Measurements from ENCODE around the gene STK31. TPM values are rescaled to one million over a fixed set of nuclear protein-coding genes. Genes with fewer than 3 reads are reported as not detected.
"Not testable (repeated sequence)": the region's sequence is repeated elsewhere in the genome, so short reads cannot be mapped to it uniquely, and the experiment has no call there.

STK31 gene
- total RNA-seq, 1 donor = 0.52 TPM

GRCh38 chr7:23751852-23752251 lies 41.8 kb downstream of the STK31 start:
- Histone ChIP-seq H3K9me3 (ENCODE audit: low read depth, low read length) (no peaks in the 10 kb centered on the region), H3K4me1 (ENCODE audit: insufficient read depth, low read length) (no peaks in the 10 kb centered on the region), H3K4me3 (ENCODE audit: low read length) (no peak overlapping the region), H3K27me3 (ENCODE audit: insufficient read depth, low read length) (no peaks in the 10 kb centered on the region)

GRCh38 chr7:23758839-23759238 lies 48.8 kb downstream of the STK31 start:
- not testable (repeated sequence) for H3K4me3 ChIP-seq (ENCODE audit: low read length); H3K27me3 ChIP-seq (ENCODE audit: insufficient read depth, low read length); H3K4me1 ChIP-seq (ENCODE audit: insufficient read depth, low read length); H3K9me3 ChIP-seq (ENCODE audit: low read depth, low read length)

DNA sequence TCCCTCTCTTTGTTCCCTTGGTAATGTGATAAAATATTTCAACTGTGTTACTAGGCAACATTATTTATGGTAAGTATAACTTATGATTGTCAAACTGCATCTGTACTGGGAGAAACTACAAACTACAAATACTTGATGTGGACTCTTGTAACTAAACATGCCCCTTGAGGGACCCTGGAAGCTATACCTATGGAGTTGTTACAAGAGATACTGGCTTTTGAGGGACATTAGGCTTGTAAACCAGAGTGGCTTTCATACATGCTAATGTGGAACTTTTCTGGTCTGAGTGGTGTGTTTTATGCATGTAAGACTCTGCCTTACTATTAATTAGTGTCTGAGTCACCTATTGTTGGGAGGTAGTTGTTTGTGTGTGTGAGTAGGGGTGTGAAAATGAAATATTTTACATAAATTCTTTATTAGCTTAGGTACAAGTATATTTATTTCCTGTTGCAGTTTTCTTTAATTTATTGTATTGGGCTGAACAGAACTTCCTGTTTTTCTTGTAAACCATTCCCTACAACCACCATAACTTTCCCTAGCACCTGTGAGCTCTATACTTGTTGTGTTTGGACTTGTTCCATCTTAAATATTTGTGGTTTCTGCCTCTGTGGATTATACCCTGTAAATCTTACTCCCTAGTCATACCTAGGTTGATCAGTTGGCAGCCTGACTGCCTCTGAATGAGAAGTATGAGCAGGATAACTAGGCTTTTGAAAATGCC lies 49.8 kb downstream of the STK31 start:
- Histone ChIP-seq H3K4me3 (ENCODE audit: low read length) (no peak overlapping the region), H3K9me3 (ENCODE audit: low read depth, low read length) (no peaks in the 10 kb centered on the region), H3K27me3 (ENCODE audit: insufficient read depth, low read length) (no peaks in the 10 kb centered on the region), H3K4me1 (ENCODE audit: insufficient read depth, low read length) (no peaks in the 10 kb centered on the region)

DNA sequence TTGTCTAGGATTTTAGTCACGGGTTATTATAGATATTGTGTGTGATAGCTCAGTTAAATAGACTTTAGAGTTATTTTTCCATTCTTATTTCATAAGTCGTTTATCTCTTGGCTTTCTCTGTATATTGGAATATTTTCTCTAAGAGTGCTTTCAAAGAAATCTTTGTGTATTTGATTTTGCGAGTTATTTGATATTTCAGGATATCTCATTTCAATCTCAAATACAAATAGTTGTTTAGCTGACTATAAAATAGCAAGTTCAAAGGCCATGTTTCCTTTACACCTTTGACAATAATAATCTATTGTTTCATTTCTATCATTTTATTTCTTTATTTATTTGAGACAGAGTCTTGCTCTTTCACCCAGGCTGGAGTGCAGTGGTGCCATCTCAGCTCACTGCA lies 55.9 kb downstream of the STK31 start:
- Histone ChIP-seq H3K4me1 (ENCODE audit: insufficient read depth, low read length) (no peaks in the 10 kb centered on the region), H3K9me3 (ENCODE audit: low read depth, low read length) (no peaks in the 10 kb centered on the region), H3K27me3 (ENCODE audit: insufficient read depth, low read length) (no peaks in the 10 kb centered on the region), H3K4me3 (ENCODE audit: low read length) (no peak overlapping the region)

GRCh38 chr7:23767514-23767913 lies 57.5 kb downstream of the STK31 start:
- Histone ChIP-seq H3K4me3 (ENCODE audit: low read length) (no peak overlapping the region), H3K4me1 (ENCODE audit: insufficient read depth, low read length) (no peaks in the 10 kb centered on the region), H3K9me3 (ENCODE audit: low read depth, low read length) (no peaks in the 10 kb centered on the region), H3K27me3 (ENCODE audit: insufficient read depth, low read length) (no peaks in the 10 kb centered on the region)

GRCh38 chr7:23768022-23768421 lies 58.0 kb downstream of the STK31 start:
- H3K27me3 ChIP-seq (ENCODE audit: insufficient read depth, low read length) = no peaks in the 10 kb centered on the region
- H3K4me1 ChIP-seq (ENCODE audit: insufficient read depth, low read length) = no peaks in the 10 kb centered on the region
- H3K9me3 ChIP-seq (ENCODE audit: low read depth, low read length) = no peaks in the 10 kb centered on the region
- H3K4me3 ChIP-seq (ENCODE audit: low read length) = no peak overlapping the region

- not testable (repeated sequence) for H3K4me3 ChIP-seq (ENCODE audit: low read length); H3K27me3 ChIP-seq (ENCODE audit: insufficient read depth, low read length); H3K4me1 ChIP-seq (ENCODE audit: insufficient read depth, low read length); H3K9me3 ChIP-seq (ENCODE audit: low read depth, low read length)
Measured at GRCh38 chr7:23779185-23779800, 69.3 kb downstream of the STK31 start.

- no peaks in the 10 kb centered on the region for H3K9me3 ChIP-seq (ENCODE audit: low read depth, low read length)
- no peaks in the 10 kb centered on the region for H3K4me1 ChIP-seq (ENCODE audit: insufficient read depth, low read length)
- H3K27me3 ChIP-seq (ENCODE audit: insufficient read depth, low read length) = no peaks in the 10 kb centered on the region
- no peak overlapping the region for H3K4me3 ChIP-seq (ENCODE audit: low read length)
Measured at GRCh38 chr7:23783115-23783514, 73.1 kb downstream of the STK31 start.

DNA sequence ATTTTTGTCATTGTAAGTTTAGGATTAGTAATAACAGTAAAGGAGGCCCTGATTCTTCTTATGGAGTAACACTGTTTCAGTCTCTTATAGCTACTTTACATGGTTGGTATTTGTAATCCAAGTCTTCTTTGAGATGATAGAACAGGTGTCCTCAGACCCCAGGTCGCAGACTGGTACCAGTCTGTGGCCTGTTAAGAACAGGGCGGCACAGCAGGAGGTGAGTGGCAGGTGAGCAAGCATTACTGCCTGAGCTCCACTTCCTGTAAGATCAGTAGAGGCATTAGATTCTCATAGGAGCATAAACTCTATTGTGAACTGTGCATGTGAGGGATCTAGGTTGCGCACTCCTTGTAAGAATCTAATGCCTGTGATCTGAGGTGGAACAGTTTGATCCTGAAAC lies 77.3 kb downstream of the STK31 start:
- Histone ChIP-seq H3K27me3 (ENCODE audit: insufficient read depth, low read length) (no peaks in the 10 kb centered on the region), H3K9me3 (ENCODE audit: low read depth, low read length) (no peaks in the 10 kb centered on the region), H3K4me3 (ENCODE audit: low read length) (no peak overlapping the region), H3K4me1 (ENCODE audit: insufficient read depth, low read length) (no peaks in the 10 kb centered on the region)

DNA sequence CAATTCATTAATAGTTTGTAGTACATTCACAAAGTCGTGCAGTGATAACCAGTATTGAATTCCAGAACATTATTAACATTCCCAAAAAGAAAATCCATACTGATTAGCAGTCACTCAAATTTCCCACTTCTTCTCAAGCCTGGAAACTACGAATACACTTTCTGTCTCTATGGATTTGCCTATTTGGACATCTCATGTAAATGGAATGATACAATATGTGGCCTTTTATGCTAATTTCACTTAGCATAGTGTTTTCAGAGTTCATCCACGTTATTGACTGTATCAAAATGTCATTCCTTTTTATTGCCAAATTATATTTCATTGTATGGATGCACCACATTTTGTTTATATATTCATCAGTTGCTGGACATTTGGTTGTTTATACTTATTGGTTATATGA lies 78.8 kb downstream of the STK31 start:
- Histone ChIP-seq H3K4me3 (ENCODE audit: low read length) (no peak overlapping the region), H3K4me1 (ENCODE audit: insufficient read depth, low read length) (no peaks in the 10 kb centered on the region), H3K9me3 (ENCODE audit: low read depth, low read length) (peaks cover 7% of the 10 kb centered on the region), H3K27me3 (ENCODE audit: insufficient read depth, low read length) (no peaks in the 10 kb centered on the region)

GRCh38 chr7:23791721-23792120 lies 81.7 kb downstream of the STK31 start:
- peaks cover 7% of the 10 kb centered on the region for H3K9me3 ChIP-seq (ENCODE audit: low read depth, low read length)
- H3K4me3 ChIP-seq (ENCODE audit: low read length) = no peak overlapping the region
- H3K4me1 ChIP-seq (ENCODE audit: insufficient read depth, low read length) = no peaks in the 10 kb centered on the region
- no peaks in the 10 kb centered on the region for H3K27me3 ChIP-seq (ENCODE audit: insufficient read depth, low read length)

DNA sequence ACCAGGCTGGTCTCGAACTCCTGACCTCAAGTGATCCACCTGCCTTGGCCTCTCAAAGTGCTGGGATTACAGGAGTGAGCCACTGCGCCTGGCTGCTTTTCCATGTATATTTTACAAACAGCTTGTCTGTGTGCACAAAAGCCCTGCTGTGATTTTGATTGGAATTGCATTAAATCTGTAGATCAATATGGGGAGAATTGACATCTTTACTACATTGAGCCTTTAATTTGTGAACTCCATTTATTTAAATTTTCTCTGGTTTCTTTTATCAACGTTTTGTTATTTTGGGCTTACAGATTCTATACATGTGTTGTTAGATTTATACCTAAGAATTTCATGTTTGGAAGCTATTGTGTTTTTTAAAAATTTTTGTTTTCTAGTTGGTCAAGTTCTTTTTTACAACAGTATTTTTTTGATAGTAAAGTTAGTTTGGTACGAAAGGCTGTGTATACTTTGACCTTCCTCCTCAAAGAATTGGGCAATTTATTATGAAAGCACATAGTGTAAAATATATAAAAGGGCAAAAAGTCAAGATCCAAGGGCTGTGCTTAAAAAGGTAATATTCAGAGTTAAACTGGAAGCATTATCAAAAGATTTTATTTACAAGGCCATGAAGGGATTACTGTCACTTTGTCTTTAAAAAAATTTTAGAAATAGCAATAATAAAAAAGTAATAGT lies 92.8 kb downstream of the STK31 start:
- Histone ChIP-seq H3K9me3 (ENCODE audit: low read depth, low read length) (no peaks in the 10 kb centered on the region), H3K4me3 (ENCODE audit: low read length) (no peak overlapping the region), H3K4me1 (ENCODE audit: insufficient read depth, low read length) (no peaks in the 10 kb centered on the region), H3K27me3 (ENCODE audit: insufficient read depth, low read length) (no peaks in the 10 kb centered on the region)

DNA sequence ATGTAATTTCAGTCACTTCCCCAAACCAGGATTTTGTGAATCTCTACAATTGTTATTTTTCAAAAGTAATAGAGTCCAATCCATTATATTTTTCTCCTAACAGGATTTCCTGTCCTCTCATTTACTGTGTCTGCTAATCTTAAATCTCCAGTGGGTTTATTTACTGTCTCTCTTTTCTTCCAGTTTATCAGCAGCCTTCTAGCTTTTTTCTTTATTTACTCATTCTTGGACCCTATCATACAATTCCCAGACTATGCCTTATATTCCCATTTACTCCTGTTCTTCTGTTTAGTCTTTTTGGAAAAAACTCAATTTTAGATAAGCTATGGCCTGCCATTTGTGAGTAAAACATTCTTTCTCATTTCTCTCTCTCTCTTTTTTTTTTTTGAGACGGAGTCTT lies 94.7 kb downstream of the STK31 start:
- H3K4me1 ChIP-seq (ENCODE audit: insufficient read depth, low read length) = no peaks in the 10 kb centered on the region
- no peaks in the 10 kb centered on the region for H3K27me3 ChIP-seq (ENCODE audit: insufficient read depth, low read length)
- H3K4me3 ChIP-seq (ENCODE audit: low read length) = no peak overlapping the region
- H3K9me3 ChIP-seq (ENCODE audit: low read depth, low read length) = peaks cover 2% of the 10 kb centered on the region

DNA sequence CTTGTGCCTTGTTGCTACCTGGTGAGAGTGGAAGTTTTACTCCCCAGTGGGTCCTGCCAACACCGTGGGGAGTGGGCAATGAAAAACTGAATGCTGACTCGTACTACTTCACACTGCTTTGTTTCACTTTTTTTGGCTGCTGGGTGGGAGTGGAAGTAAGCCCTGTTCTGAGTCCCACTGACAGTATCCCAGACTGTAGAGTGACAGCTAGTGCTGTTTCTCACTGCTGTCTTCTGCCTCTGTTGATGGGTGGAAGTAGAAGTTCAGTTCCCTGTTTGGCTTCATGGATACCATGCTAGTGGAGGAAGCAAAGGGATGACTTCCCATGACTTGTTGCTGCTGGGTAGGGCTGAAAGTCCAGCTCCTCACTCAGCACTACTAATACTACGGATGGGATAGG lies 98.4 kb downstream of the STK31 start:
- no peaks in the 10 kb centered on the region for H3K4me1 ChIP-seq (ENCODE audit: insufficient read depth, low read length)
- peaks cover 7% of the 10 kb centered on the region for H3K9me3 ChIP-seq (ENCODE audit: low read depth, low read length)
- no peaks in the 10 kb centered on the region for H3K27me3 ChIP-seq (ENCODE audit: insufficient read depth, low read length)
- H3K4me3 ChIP-seq (ENCODE audit: low read length) = no peak overlapping the region

GRCh38 chr7:23810099-23810498 lies 100.1 kb downstream of the STK31 start:
- Histone ChIP-seq H3K27me3 (ENCODE audit: insufficient read depth, low read length) (no peaks in the 10 kb centered on the region), H3K4me3 (ENCODE audit: low read length) (no peak overlapping the region), H3K9me3 (ENCODE audit: low read depth, low read length) (peaks cover 7% of the 10 kb centered on the region), H3K4me1 (ENCODE audit: insufficient read depth, low read length) (no peaks in the 10 kb centered on the region)

DNA sequence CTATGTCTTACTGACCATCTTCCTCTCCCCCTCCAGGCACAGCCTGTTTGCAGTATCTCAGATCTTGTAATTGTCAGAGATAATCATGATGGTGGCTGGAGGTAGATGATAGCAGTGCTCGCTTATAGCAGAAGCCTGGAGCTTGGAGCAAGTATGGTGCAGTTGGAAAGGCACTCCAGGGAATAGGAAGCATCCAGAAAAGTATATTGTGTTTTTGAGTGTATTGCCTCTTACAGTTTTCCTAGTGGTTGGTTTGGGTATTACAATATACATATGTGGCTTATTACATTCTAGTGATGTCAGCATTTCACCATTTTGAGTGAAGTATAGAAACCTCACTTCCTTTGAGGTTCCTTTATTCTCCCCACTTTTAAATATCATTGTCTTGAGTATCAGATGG lies 101.5 kb downstream of the STK31 start:
- peaks cover 7% of the 10 kb centered on the region for H3K9me3 ChIP-seq (ENCODE audit: low read depth, low read length)
- H3K4me3 ChIP-seq (ENCODE audit: low read length) = no peak overlapping the region
- H3K27me3 ChIP-seq (ENCODE audit: insufficient read depth, low read length) = no peaks in the 10 kb centered on the region
- no peaks in the 10 kb centered on the region for H3K4me1 ChIP-seq (ENCODE audit: insufficient read depth, low read length)
